ENCODE results near the gene PPP4C.

DNA sequence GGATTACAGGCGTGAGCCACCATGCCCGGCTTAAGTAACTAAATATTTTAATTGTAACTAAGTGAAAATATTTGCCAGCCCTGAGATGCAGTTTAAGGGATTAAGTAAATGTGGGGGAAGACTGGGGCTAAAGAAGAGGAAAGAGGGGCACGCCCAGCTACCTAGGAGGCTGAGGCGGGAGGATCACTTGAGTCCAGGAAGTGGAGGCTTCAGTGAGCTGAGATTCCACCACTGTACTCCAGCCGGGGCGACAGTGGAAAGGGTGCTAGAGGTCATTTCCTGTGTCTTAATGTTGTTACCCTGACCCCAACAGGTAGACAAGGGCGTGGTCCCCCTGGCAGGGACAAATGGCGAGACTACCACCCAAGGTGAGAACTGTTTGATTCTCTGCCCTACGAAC lies 7.5 kb upstream of the PPP4C start:
- no peak for TF ChIP-seq SIN3A (IDR thresholded peaks at IDR 0.05; ENCODE audit: low read depth)
- no peak for TF ChIP-seq CTCF (IDR thresholded peaks at IDR 0.05 in 2 of 3, conservative IDR thresholded peaks at IDR 0.05 in 1 of 3; ENCODE audit: borderline replicate concordance in 1 of 3, insufficient read depth in 1 of 3, low read depth in 2 of 3, low read length in 2 of 3)
- no peak for TF ChIP-seq EZH2 (IDR thresholded peaks at IDR 0.05)
- TF ChIP-seq RAD21 (IDR thresholded peaks at IDR 0.05; ENCODE audit: low read depth), result no peak
- no peak for TF ChIP-seq CEBPB (IDR thresholded peaks at IDR 0.05; ENCODE audit: low read depth)
- no peak for TF ChIP-seq EZH2phosphoT487 (IDR thresholded peaks at IDR 0.05; ENCODE audit: borderline replicate concordance)
- TF ChIP-seq SP1 (IDR thresholded peaks at IDR 0.05; ENCODE audit: low read depth), result no peak
- TF ChIP-seq ATF3 (IDR thresholded peaks at IDR 0.05), result no peak
- no peak for TF ChIP-seq SRF (IDR thresholded peaks at IDR 0.05; ENCODE audit: low read depth)
- TF ChIP-seq FOSL1 (IDR thresholded peaks at IDR 0.05; ENCODE audit: low read depth), result no peak
- TF ChIP-seq POLR2AphosphoS5 (IDR thresholded peaks at IDR 0.05; ENCODE audit: low read depth, low read length), result 0 out of 2 replicates have a peak, but pooled peaks have one; percentile 9
- TF ChIP-seq POLR2A (IDR thresholded peaks at IDR 0.05; ENCODE audit: borderline replicate concordance, extremely low read depth, insufficient read depth, insufficient read length), result no peak
- TF ChIP-seq EGR1 (IDR thresholded peaks at IDR 0.05; ENCODE audit: low read depth), result no peak
- TF ChIP-seq TCF7L2 (IDR thresholded peaks at IDR 0.05; ENCODE audit: borderline replicate concordance, extremely low read depth, insufficient read depth, insufficient read length), result no peak
